ENCODE measurements around the gene E2F7. TPM values are rescaled to one million over a fixed set of nuclear protein-coding genes. Genes with fewer than 3 reads are reported as not detected.

Gene E2F7
- total RNA-seq, 1 experiment from 2014 or later, result 19.5 TPM

GRCh38 chr12:77064896-77065360 is 441 bp downstream of the E2F7 start (continued):
- no peak for TF ChIP-seq YY1 (IDR thresholded peaks at IDR 0.05; ENCODE audit: extremely low read depth, insufficient replicate concordance, low read depth, low read length)
- no peak for TF ChIP-seq SRF (IDR thresholded peaks at IDR 0.05; ENCODE audit: low read depth)
- no peak for TF ChIP-seq SP1 (IDR thresholded peaks at IDR 0.05; ENCODE audit: low read depth)
- no peak for TF ChIP-seq CEBPB (IDR thresholded peaks at IDR 0.05; ENCODE audit: low read depth)

- H3K79me2 ChIP-seq (ENCODE audit: insufficient read depth, low read length), result peaks cover 60% of the 10 kb centered on the region
- DNase-seq (ENCODE audit: low read depth, low spot score) (no peak), ATAC-seq (no peak)
- BruUV-seq (replicated peaks), result no TSS peak
- H3K4me3 ChIP-seq (replicated peaks in 1 of 2; ENCODE audit: low read depth in 1 of 2, low read length in 2 of 2), result no peak overlapping the region
- no peaks in the 10 kb centered on the region for H4K20me1 ChIP-seq (ENCODE audit: insufficient read depth)
- intact Hi-C loops (cut with micrococcal nuclease), result loop anchor here (10.0 kb wide), 2 partner anchors 262 to 872 kb away; no protein-coding TSS in a partner anchor
- RAD21 ChIA-PET (ENCODE audit: low non-redundant PET in 1 of 2, low total read pairs in 2 of 2, uncharacterized antibody in 2 of 2, unreplicated experiment in 2 of 2), result no interaction called here
- H3K9me3 ChIP-seq (ENCODE audit: control insufficient read depth in 1 of 2, insufficient read depth in 1 of 2, low read depth in 1 of 2, low read length in 2 of 2), result no peaks in the 10 kb centered on the region
- H3K27me3 ChIP-seq (ENCODE audit: insufficient read depth, low read length), result no peaks in the 10 kb centered on the region
- peaks cover 12 to 37% of the 10 kb centered on the region in 2 experiments; a peak in 2 of 4 replicates for H3K4me1 ChIP-seq (ENCODE audit: control insufficient read depth in 1 of 2, insufficient read depth in 2 of 2, low read length in 2 of 2)
- H3K9ac ChIP-seq (ENCODE audit: low read length), result no peak overlapping the region
- H3K27ac ChIP-seq (ENCODE audit: low read depth, low read length), result no peak overlapping the region
- TF ChIP-seq POLR2A (IDR thresholded peaks at IDR 0.05; ENCODE audit: borderline replicate concordance, extremely low read depth, insufficient read depth, insufficient read length), result no peak
- no peak for TF ChIP-seq CEBPB (IDR thresholded peaks at IDR 0.05; ENCODE audit: low read depth)
- no peak for TF ChIP-seq REST (IDR thresholded peaks at IDR 0.05; ENCODE audit: low read depth)
- TF ChIP-seq ELF1 (IDR thresholded peaks at IDR 0.05; ENCODE audit: borderline replicate concordance, low read depth), result no peak
- H3K36me3 ChIP-seq (ENCODE audit: control insufficient read depth in 1 of 2, insufficient read depth in 2 of 2, low read length in 2 of 2), result peaks cover 5 to 33% of the 10 kb centered on the region in 2 experiments; a peak in 3 of 4 replicates
- POLR2A ChIA-PET, result no interaction called here
- H2AFZ ChIP-seq (ENCODE audit: low read depth, low read length, poor library complexity, severe bottlenecking), result no peak overlapping the region
- CTCF ChIA-PET, result no interaction called here
- no peaks in the 10 kb centered on the region for H3K9me2 ChIP-seq (ENCODE audit: insufficient read depth)
- H3K4me2 ChIP-seq (ENCODE audit: low read length), result no peak overlapping the region
Observed at GRCh38 chr12:77062846-77063461, 2.4 kb downstream of the E2F7 start.
